ENCODE measurements around the gene PLPPR3.
A peak's percentile ranks its signal among the peaks of the same experiment; 100 is the strongest.

Gene PLPPR3

DNA sequence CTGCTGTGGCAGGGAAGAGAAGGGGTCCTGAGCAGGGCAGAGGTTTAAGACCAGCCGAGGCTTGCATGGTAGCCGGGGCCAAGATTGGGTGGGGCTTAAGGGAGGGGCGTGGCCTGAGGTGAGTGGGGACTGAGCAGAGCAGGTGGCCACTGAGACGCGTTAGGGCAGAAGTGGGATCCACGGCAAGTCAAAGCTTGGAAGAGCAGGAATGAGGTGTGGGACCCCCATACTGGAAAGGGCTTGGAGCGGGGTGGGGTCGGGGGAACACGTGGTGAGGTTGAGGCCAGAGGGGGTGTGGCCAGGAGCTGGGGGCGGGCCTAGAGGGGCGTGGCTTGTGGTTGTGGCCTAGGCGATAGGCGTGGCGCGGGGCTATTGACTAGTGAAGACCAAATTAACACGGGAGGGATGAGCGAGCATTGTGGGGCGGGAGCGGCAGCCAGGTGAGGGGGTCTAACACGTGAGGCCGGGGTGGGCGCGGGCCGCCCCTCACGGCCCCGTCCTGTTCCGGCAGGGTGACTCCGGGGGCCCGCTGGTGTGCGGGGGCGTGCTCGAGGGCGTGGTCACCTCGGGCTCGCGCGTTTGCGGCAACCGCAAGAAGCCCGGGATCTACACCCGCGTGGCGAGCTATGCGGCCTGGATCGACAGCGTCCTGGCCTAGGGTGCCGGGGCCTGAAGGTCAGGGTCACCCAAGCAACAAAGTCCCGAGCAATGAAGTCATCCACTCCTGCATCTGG lies 41.0 kb upstream of the PLPPR3 start:
- ATAC-seq (ENCODE audit: low read depth) (peak; percentile 48), DNase-seq (ENCODE audit: low spot score) (no peak)
- Histone ChIP-seq H3K27me3 (ENCODE audit: insufficient read depth, poor library complexity, severe bottlenecking) (peaks cover 6% of the 10 kb centered on the region), H3K4me3 (ENCODE audit: severe bottlenecking) (no peak overlapping the region), H3K27ac (ENCODE audit: poor library complexity, severe bottlenecking) (no peak overlapping the region), H3K36me3 (ENCODE audit: low read depth) (no peaks in the 10 kb centered on the region), H3K4me1 (ENCODE audit: insufficient read depth, poor library complexity, severe bottlenecking) (peaks cover 3% of the 10 kb centered on the region), H3K9me3 (ENCODE audit: severe bottlenecking) (no peaks in the 10 kb centered on the region)
- TF ChIP-seq, protein P1, sequence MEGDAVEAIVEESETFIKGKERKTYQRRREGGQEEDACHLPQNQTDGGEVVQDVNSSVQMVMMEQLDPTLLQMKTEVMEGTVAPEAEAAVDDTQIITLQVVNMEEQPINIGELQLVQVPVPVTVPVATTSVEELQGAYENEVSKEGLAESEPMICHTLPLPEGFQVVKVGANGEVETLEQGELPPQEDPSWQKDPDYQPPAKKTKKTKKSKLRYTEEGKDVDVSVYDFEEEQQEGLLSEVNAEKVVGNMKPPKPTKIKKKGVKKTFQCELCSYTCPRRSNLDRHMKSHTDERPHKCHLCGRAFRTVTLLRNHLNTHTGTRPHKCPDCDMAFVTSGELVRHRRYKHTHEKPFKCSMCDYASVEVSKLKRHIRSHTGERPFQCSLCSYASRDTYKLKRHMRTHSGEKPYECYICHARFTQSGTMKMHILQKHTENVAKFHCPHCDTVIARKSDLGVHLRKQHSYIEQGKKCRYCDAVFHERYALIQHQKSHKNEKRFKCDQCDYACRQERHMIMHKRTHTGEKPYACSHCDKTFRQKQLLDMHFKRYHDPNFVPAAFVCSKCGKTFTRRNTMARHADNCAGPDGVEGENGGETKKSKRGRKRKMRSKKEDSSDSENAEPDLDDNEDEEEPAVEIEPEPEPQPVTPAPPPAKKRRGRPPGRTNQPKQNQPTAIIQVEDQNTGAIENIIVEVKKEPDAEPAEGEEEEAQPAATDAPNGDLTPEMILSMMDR (IDR thresholded peaks at IDR 0.05; ENCODE audit: poor library complexity, severe bottlenecking), result no peak

DNA sequence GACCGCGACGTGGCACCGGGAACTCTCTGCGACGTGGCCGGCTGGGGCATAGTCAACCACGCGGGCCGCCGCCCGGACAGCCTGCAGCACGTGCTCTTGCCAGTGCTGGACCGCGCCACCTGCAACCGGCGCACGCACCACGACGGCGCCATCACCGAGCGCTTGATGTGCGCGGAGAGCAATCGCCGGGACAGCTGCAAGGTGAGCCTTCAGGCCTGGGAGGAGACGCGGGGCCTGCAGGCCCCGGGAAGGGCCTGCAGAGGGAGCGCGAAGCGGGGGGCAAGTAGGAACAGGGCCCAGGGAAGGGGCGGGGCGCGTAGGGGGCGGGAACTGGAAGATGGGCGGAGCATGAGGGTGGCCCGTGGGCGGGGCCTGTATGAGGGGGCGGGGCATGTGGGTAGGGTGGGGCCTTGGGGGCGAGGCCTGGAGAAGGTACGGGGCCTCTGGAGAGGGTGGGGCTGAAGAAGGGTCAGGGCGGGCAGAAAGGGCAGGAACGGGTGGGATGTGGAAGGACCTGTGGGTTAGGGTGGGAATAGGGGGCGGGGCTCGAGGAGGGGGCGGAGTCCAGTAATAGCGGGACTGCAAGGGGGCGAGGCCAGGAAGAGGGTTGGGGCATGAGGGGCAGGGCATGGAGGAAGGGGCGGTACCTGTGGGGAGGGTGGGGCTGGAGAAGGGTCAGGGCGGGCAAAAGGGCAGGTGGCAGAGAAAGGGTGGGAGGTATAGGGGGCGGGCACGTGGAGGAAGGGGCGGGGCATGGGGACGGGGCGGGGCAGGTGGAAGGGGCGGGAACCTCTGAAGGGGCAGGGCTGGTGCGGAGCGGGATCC lies 40.2 kb upstream of the PLPPR3 start:
- peak; percentile 72 for DNase-seq (ENCODE audit: low spot score)
- H3K27ac ChIP-seq (ENCODE audit: poor library complexity, severe bottlenecking), result no peak overlapping the region
- TF ChIP-seq, protein P1 (IDR thresholded peaks at IDR 0.05; ENCODE audit: poor library complexity, severe bottlenecking), result peak; percentile 28
- peaks cover 6% of the 10 kb centered on the region for H3K27me3 ChIP-seq (ENCODE audit: insufficient read depth, poor library complexity, severe bottlenecking)
- peaks cover 3% of the 10 kb centered on the region for H3K4me1 ChIP-seq (ENCODE audit: insufficient read depth, poor library complexity, severe bottlenecking)
- no peaks in the 10 kb centered on the region for H3K36me3 ChIP-seq (ENCODE audit: low read depth)
- no peak overlapping the region for H3K4me3 ChIP-seq (ENCODE audit: severe bottlenecking)
- H3K9me3 ChIP-seq (ENCODE audit: severe bottlenecking), result no peaks in the 10 kb centered on the region
- peak; percentile 28 for ATAC-seq (ENCODE audit: low read depth)

- TF ChIP-seq, protein P1 (IDR thresholded peaks at IDR 0.05; ENCODE audit: poor library complexity, severe bottlenecking), result no peak
- peaks cover 6% of the 10 kb centered on the region for H3K27me3 ChIP-seq (ENCODE audit: insufficient read depth, poor library complexity, severe bottlenecking)
- H3K36me3 ChIP-seq (ENCODE audit: low read depth), result no peaks in the 10 kb centered on the region
- peaks cover 3% of the 10 kb centered on the region for H3K4me1 ChIP-seq (ENCODE audit: insufficient read depth, poor library complexity, severe bottlenecking)
- H3K27ac ChIP-seq (ENCODE audit: poor library complexity, severe bottlenecking), result no peak overlapping the region
- ATAC-seq (ENCODE audit: low read depth) (no peak), DNase-seq (ENCODE audit: low spot score) (no peak)
- no peak overlapping the region for H3K4me3 ChIP-seq (ENCODE audit: severe bottlenecking)
- H3K9me3 ChIP-seq (ENCODE audit: severe bottlenecking), result no peaks in the 10 kb centered on the region
Measured at GRCh38 chr19:861141-861755, 39.5 kb upstream of the PLPPR3 start.

- no peak for ATAC-seq (ENCODE audit: low read depth)
- Histone ChIP-seq H3K4me1 (ENCODE audit: insufficient read depth, poor library complexity, severe bottlenecking) (peaks cover 3% of the 10 kb centered on the region), H3K4me3 (ENCODE audit: severe bottlenecking) (peak within 1 kb of the TSS; percentile 29)
Measured at GRCh38 chr19:858868-859843, 37.4 kb upstream of the PLPPR3 start, which contains the start of gene CFD. Gene CFD (plus strand): TSS chr19:859664. CDS start chr19:859690, 26 bp downstream.

More at GRCh38 chr19:858868-859843, 37.4 kb upstream of the PLPPR3 start, which contains the start of gene CFD:
- H3K9me3 ChIP-seq (ENCODE audit: severe bottlenecking), result no peaks in the 10 kb centered on the region
- TF ChIP-seq, protein P1 (IDR thresholded peaks at IDR 0.05; ENCODE audit: poor library complexity, severe bottlenecking), result no peak
- no peak for DNase-seq (ENCODE audit: low spot score)
- H3K36me3 ChIP-seq (ENCODE audit: low read depth), result no peaks in the 10 kb centered on the region
- H3K27me3 ChIP-seq (ENCODE audit: insufficient read depth, poor library complexity, severe bottlenecking), result peaks cover 6% of the 10 kb centered on the region
- H3K27ac ChIP-seq (ENCODE audit: poor library complexity, severe bottlenecking), result no peak within 1 kb of the TSS
